Measurements from ENCODE around the gene GPR146.
A peak's percentile ranks its signal among the peaks of the same experiment; 100 is the strongest.

The GPR146 gene

GRCh38 chr7:1081336-1081735, 37.0 kb downstream of the GPR146 start:
- DNase-seq, result no peak
- intact Hi-C loops (cut with DNase I), result no loop called here

- DNase-seq, result no peak
- intact Hi-C loops (cut with DNase I), result no loop called here
Observed at GRCh38 chr7:1081931-1082401, 37.6 kb downstream of the GPR146 start.

- intact Hi-C loops (cut with DNase I), result no loop called here
- DNase-seq, result peak in 14 of 42 donors; percentile 32 to 69 (median 54)
Observed at GRCh38 chr7:1083729-1084657, 39.6 kb downstream of the GPR146 start.

- DNase-seq, result no peak
- intact Hi-C loops (cut with DNase I), result no loop called here
Observed at GRCh38 chr7:1085266-1085665, 40.9 kb downstream of the GPR146 start.

- intact Hi-C loops (cut with DNase I), result no loop called here
- DNase-seq, result no peak
Observed at GRCh38 chr7:1085910-1086421, 41.6 kb downstream of the GPR146 start.

- DNase-seq, result peak in 41 of 42 donors; percentile 36 to 90 (median 68)
- intact Hi-C loops (cut with DNase I), result no loop called here
Observed at GRCh38 chr7:1086588-1087464, 42.5 kb downstream of the GPR146 start.

- intact Hi-C loops (cut with DNase I), result no loop called here
- no peak for DNase-seq
Observed at GRCh38 chr7:1087465-1087814, 43.1 kb downstream of the GPR146 start.

GRCh38 chr7:1087952-1088920, 43.9 kb downstream of the GPR146 start, which contains the start of gene GPER1:
GPER1 (plus strand) TSS chr7:1088113; CDS start chr7:1091729, 3,616 bp downstream.
- intact Hi-C loops (cut with DNase I), result no loop called here
- peak in 30 of 42 donors; percentile 26 to 79 (median 56) for DNase-seq

GRCh38 chr7:1090236-1090635, 45.9 kb downstream of the GPR146 start:
- no peak for DNase-seq
- intact Hi-C loops (cut with DNase I), result no loop called here

GRCh38 chr7:1090686-1091643, 46.6 kb downstream of the GPR146 start:
- DNase-seq, result no peak
- intact Hi-C loops (cut with DNase I), result no loop called here

- intact Hi-C loops (cut with DNase I), result no loop called here
- no peak for DNase-seq
Observed at GRCh38 chr7:1091644-1092027, 47.3 kb downstream of the GPR146 start.

GRCh38 chr7:1092161-1092632, 47.9 kb downstream of the GPR146 start:
- DNase-seq, result no peak
- intact Hi-C loops (cut with DNase I), result no loop called here

GRCh38 chr7:1092806-1093501, 48.6 kb downstream of the GPR146 start:
- DNase-seq, result no peak
- intact Hi-C loops (cut with DNase I), result no loop called here

- DNase-seq, result no peak
- intact Hi-C loops (cut with DNase I), result no loop called here
Observed at GRCh38 chr7:1093502-1093843, 49.1 kb downstream of the GPR146 start.

GRCh38 chr7:1093916-1094508, 49.7 kb downstream of the GPR146 start:
- DNase-seq, result no peak
- intact Hi-C loops (cut with DNase I), result no loop called here

GRCh38 chr7:1094870-1095269, 50.5 kb downstream of the GPR146 start:
- intact Hi-C loops (cut with DNase I), result no loop called here
- DNase-seq, result no peak

Data from head of caudate nucleus (tissue), 42 donors.